K562 (cell line): ENCODE data around the gene RNF187. TPM values are rescaled to one million over a fixed set of nuclear protein-coding genes. Genes with fewer than 3 reads are reported as not detected.

Experiments
- ATAC-seq: fragments of 200-7000 bp; cut with Tn5 transposase; 3 replicates; pipeline ENCODE4 v1.9.1; 2020; ENCODE audit warnings: moderate library complexity
- BruUV-seq: library from RNA; stranded (reverse); fragments of 400-500 nt; replicated peaks from 2 replicates; lab custom pipeline; 2021; lab: Mats Ljungman, UMichigan
- CTCF ChIA-PET: fragments of 300-600 bp; formaldehyde crosslinking; extraction: SDS; loops from one replicate; lab custom pipeline; 2021; ENCODE audit warnings: low intra/inter-chr PET ratio; lab: Yijun Ruan, JAX
- POLR2A ChIA-PET: fragments of 300-600, 350-650 bp; sonication (Branson Sonifier 250); formaldehyde crosslinking; extraction: SDS; loops from one replicate; lab custom pipeline; 2021; ENCODE audit warnings: antibody characterized with exemption, inconsistent platforms; lab: Yijun Ruan, JAX
- DNase-seq, 4 experiments: peaks; one replicate each; pipeline versions ENCODE4 v3.0.0 to v3.0.0-alpha.2; 2011 to 2018; ENCODE audit warnings: low spot score in 3 of 4, mixed read lengths in 3 of 4; ENCODE audit errors: extremely low read depth in 1 of 4
- FAIRE-seq: peaks from 2 replicates; lab custom pipeline; 2011; peaks lifted over from hg19 to GRCh38; lab: Jason Lieb, UNC
- H2AFZ ChIP-seq: 2 replicates; pipeline ENCODE4 v1.6.0; 2011; ENCODE audit warnings: low read depth, low read length, control low read depth, inconsistent platforms
- H3K27ac ChIP-seq: fragments of 200-600 bp; 3 replicates; pipeline ENCODE4 v1.8.0; 2011; ENCODE audit warnings: low read depth, mild to moderate bottlenecking, control low read depth, inconsistent platforms, low read length, moderate library complexity, mixed read lengths; ENCODE audit errors: extremely low read depth
- H3K27me3 ChIP-seq, 2 experiments: fragments of 300-600 bp in 1 of 2; 2 replicates in 1 of 2; 3 replicates in 1 of 2; pipeline versions ENCODE4 v1.6.0 to v1.8.0; 2011; ENCODE audit warnings: inconsistent platforms in 2 of 2, low read length in 2 of 2, mild to moderate bottlenecking in 1 of 2, mixed read lengths in 1 of 2, moderate library complexity in 1 of 2; ENCODE audit not compliant: control insufficient read depth in 2 of 2, insufficient read depth in 2 of 2
- H3K36me3 ChIP-seq: fragments of 300-600 bp; 3 replicates; pipeline ENCODE4 v1.8.0; 2011; ENCODE audit warnings: mild to moderate bottlenecking, low read length, inconsistent platforms; ENCODE audit not compliant: control insufficient read depth, insufficient read depth
- H3K4me1 ChIP-seq, 2 experiments: fragments of 200-600 bp in 1 of 2; replicated peaks in 1 of 2; 2 replicates in 1 of 2; 3 replicates in 1 of 2; pipeline versions ENCODE4 v1.5.1 to v1.8.0; 2011; ENCODE audit warnings: inconsistent platforms in 2 of 2, low read length in 2 of 2, mild to moderate bottlenecking in 1 of 2, mixed read lengths in 1 of 2, moderate library complexity in 1 of 2; ENCODE audit not compliant: control insufficient read depth in 2 of 2, insufficient read depth in 2 of 2
- H3K4me2 ChIP-seq: 2 replicates; pipeline ENCODE4 v1.6.1; 2011; ENCODE audit warnings: low read length, control low read depth, inconsistent platforms, mixed read lengths; ENCODE audit not compliant: insufficient read depth
- H3K4me3 ChIP-seq: fragments of 200-600 bp; sonication (generic), shearing (Covaris generic); 2 replicates; pipeline ENCODE4 v1.5.1; 2016; ENCODE audit warnings: control low read depth, inconsistent platforms
- H3K79me2 ChIP-seq: fragments of 200-600 bp; 3 replicates; pipeline ENCODE4 v1.8.0; 2011; ENCODE audit warnings: low read length, inconsistent platforms; ENCODE audit not compliant: control insufficient read depth, insufficient read depth
- H3K9ac ChIP-seq, 2 experiments: 2 replicates each; pipeline versions ENCODE4 v1.6.0 to v1.6.1; 2011; ENCODE audit warnings: low read depth in 2 of 2, low read length in 2 of 2, control low read depth in 1 of 2, inconsistent platforms in 1 of 2, mild to moderate bottlenecking in 1 of 2, mixed read lengths in 1 of 2; ENCODE audit not compliant: insufficient read depth in 1 of 2
- H3K9me1 ChIP-seq: one replicate; pipeline ENCODE4 v1.6.0; 2011; ENCODE audit warnings: inconsistent platforms, mild to moderate bottlenecking, low read length, moderate library complexity; ENCODE audit not compliant: control insufficient read depth, insufficient read depth
- H3K9me3 ChIP-seq: replicated peaks from 2 replicates; pipeline ENCODE4 v1.5.1; 2011; ENCODE audit warnings: low read depth, low read length, inconsistent platforms; ENCODE audit not compliant: control insufficient read depth, insufficient read depth
- H4K20me1 ChIP-seq: replicated peaks from 2 replicates; pipeline ENCODE4 v1.6.1; 2011; ENCODE audit warnings: low read length, inconsistent platforms, mixed read lengths; ENCODE audit not compliant: control insufficient read depth, insufficient read depth
- CBFA2T3 ChIP-seq: fragments of 450-650 bp; IDR thresholded peaks from 2 replicates; pipeline ENCODE4 v1.6.1; 2017
- CHD1 ChIP-seq: fragments of 200-600 bp; sonication (generic); IDR thresholded peaks from one replicate; pipeline ENCODE4 v1.6.1; 2012; ENCODE audit warnings: mild to moderate bottlenecking, moderate library complexity, low read length, inconsistent platforms
- CTBP1 ChIP-seq: fragments of 450-650 bp; IDR thresholded peaks from 2 replicates; pipeline ENCODE4 v1.6.1; 2016; ENCODE audit warnings: borderline replicate concordance
- GATAD2A ChIP-seq: fragments of 450-650 bp; IDR thresholded peaks from 2 replicates; pipeline ENCODE4 v1.6.1; 2017
- HDAC1 ChIP-seq, 2 experiments: fragments of 450-650 bp; IDR thresholded peaks; 2 replicates each; pipeline ENCODE4 v1.6.1; 2016 to 2017; ENCODE audit warnings: inconsistent platforms in 1 of 2, mild to moderate bottlenecking in 1 of 2, moderate library complexity in 1 of 2
- HMG20A ChIP-seq: fragments of 450-650 bp; formaldehyde crosslinking; conservative IDR thresholded peaks from 2 replicates; pipeline ENCODE4 v1.4.0; 2020; ENCODE audit warnings: mild to moderate bottlenecking, mixed read lengths
- JUNB ChIP-seq: fragments of 450-650 bp; formaldehyde crosslinking; conservative IDR thresholded peaks from 2 replicates; pipeline ENCODE4 v1.4.0; 2020; ENCODE audit warnings: mild to moderate bottlenecking
- MCM2 ChIP-seq: fragments of 450-650 bp; IDR thresholded peaks from 2 replicates; pipeline ENCODE4 v1.6.1; 2017; ENCODE audit warnings: low read depth, mild to moderate bottlenecking
- NUFIP1 ChIP-seq: fragments of 450-650 bp; IDR thresholded peaks from 2 replicates; pipeline ENCODE4 v1.6.1; 2018; ENCODE audit not compliant: partially characterized antibody
- PHB ChIP-seq: fragments of 250-450 bp; sonication (Bioruptor Pico); IDR thresholded peaks from 2 replicates; pipeline ENCODE4 v1.5.0; 2021
- PHB2 ChIP-seq: fragments of 450-650 bp; IDR thresholded peaks from 2 replicates; pipeline ENCODE4 v1.6.1; 2017; ENCODE audit warnings: low read depth
- RCOR1 ChIP-seq, 2 experiments: IDR thresholded peaks; 2 replicates each; pipeline ENCODE4 v1.6.1; 2012; ENCODE audit warnings: low read depth in 2 of 2, low read length in 2 of 2, borderline replicate concordance in 1 of 2, improper control_type of control experiment in 1 of 2
- SOX6 ChIP-seq: fragments of 450-650 bp; IDR thresholded peaks from 2 replicates; pipeline ENCODE4 v1.6.1; 2014; ENCODE audit warnings: mild to moderate bottlenecking
- TAL1 ChIP-seq: fragments of 450-650 bp; IDR thresholded peaks from 2 replicates; pipeline ENCODE4 v1.6.1; 2016; ENCODE audit warnings: mild to moderate bottlenecking
- TRIM28 ChIP-seq: fragments of 450-650 bp; IDR thresholded peaks from 2 replicates; pipeline ENCODE4 v1.6.1; 2017
- ZC3H4 ChIP-seq: sonication (generic); formaldehyde crosslinking; IDR thresholded peaks from 2 replicates; pipeline ENCODE4 v1.9.0; 2021; ENCODE audit warnings: missing genetic modification reagents, borderline replicate concordance
- ZNF253 ChIP-seq: fragments of 250-450 bp; sonication (Bioruptor Pico); conservative IDR thresholded peaks from 2 replicates; pipeline ENCODE4 v1.6.1; 2021; ENCODE audit warnings: mild to moderate bottlenecking
- ZNF311 ChIP-seq: fragments of 250-450 bp; sonication (Bioruptor Pico); IDR thresholded peaks from 2 replicates; pipeline ENCODE4 v1.4.0; 2020; ENCODE audit warnings: mild to moderate bottlenecking, moderate library complexity
- ZNF785 ChIP-seq: fragments of 250-450 bp; sonication (Bioruptor Pico); IDR thresholded peaks from 2 replicates; pipeline ENCODE4 v1.4.0; 2020; ENCODE audit warnings: mild to moderate bottlenecking
- WGBS: fragments of 100-300 bp; shearing (Covaris generic); methylation state at CpG from one replicate; pipeline ENCODE4 v1.1.6; 2016; ENCODE audit warnings: low coverage, mixed read lengths; ENCODE audit not compliant: insufficient coverage; ENCODE audit errors: missing lambda C conversion rate; 5-methylcytosine and 5-hydroxymethylcytosine counted together
- in situ Hi-C: fragments of 300-500 bp; cut with MboI; formaldehyde crosslinking; loops from 4 replicates; pipeline ENCODE4 v1.15.0; 2018; ENCODE audit warnings: inconsistent platforms, mixed read lengths
- intact Hi-C: fragments of 100-400 bp; cut with micrococcal nuclease; formaldehyde crosslinking; loops from 2 replicates; pipeline ENCODE4 v1.14.2; 2022
- polyA plus RNA-seq, 8 experiments: library from polyadenylated mRNA; depleted of rRNA in 4 of 8; stranded (reverse) in 5 of 8; unstranded in 3 of 8; fragments of >200 nt; fragmentation: Nextera tagmentation in 2 of 8; fragmentation: Illumina TruSeq in 1 of 8; extraction: Ambion mirVana in 2 of 8; extraction: Trizol in 1 of 8; gene quantifications; 2 replicates each; pipeline versions ENCODE4 v1.2.1 to v1.2.3, GENCODE V29; 2011 to 2014; ENCODE audit warnings: inconsistent platforms in 1 of 8, missing spikeins in 1 of 8
- total RNA-seq, 7 experiments: library from RNA; depleted of rRNA in 6 of 7; stranded (reverse); fragments of >200 nt in 6 of 7; fragmentation: Illumina TruSeq in 2 of 7; extraction: Trizol in 2 of 7; gene quantifications; 2 replicates each; pipeline versions ENCODE4 v1.2.1 to v1.2.3, GENCODE V29; 2011 to 2021; ENCODE audit warnings: low replicate concordance in 1 of 7
- TF ChIP-seq, protein P1 (sequence below): fragments of 450-650 bp; IDR thresholded peaks from 2 replicates; pipeline ENCODE4 v1.6.1; 2016
- TF ChIP-seq, protein P2 (sequence below): sonication (generic); formaldehyde crosslinking; IDR thresholded peaks from 2 replicates; pipeline ENCODE4 v1.8.0; 2022; ENCODE audit warnings: missing genetic modification reagents, mild to moderate bottlenecking, borderline replicate concordance
- TF ChIP-seq, protein P3 (sequence below): fragments of 250-450 bp; sonication (Bioruptor Pico); IDR thresholded peaks from 2 replicates; pipeline ENCODE4 v1.4.0; 2020; ENCODE audit warnings: mild to moderate bottlenecking, moderate library complexity, borderline replicate concordance

Gene RNF187
- total and polyA plus RNA-seq, 9 of the 15 experiments (the other 6 are each of a cell fraction or from before 2014, with no cell fraction given) = 2.3 to 119 (median 41.9) TPM

DNA sequence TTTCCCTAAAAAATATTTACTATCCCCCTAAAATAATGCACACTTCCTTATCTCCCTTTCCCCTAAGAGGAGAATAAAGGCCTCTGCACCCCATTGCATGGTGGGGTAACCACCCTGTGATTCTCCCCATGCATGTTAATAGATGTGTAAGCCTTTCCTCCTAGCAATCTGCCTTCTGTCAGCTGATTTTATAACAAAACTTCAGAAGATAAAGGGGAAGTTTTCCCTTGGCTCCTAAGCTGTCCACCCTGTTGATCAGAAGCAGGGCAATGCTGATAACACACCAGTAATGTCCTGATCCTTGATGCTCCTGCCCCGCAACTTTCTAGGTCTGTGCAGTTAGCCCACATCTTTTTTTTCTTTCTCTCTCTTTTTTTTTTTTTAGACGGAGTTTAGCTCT lies 11.4 kb upstream of the RNF187 start:
- POLR2A ChIA-PET = interaction anchor here (0.7 to 2.2 kb wide), 5 partner anchors 8 to 26 kb away, joined by 3 to 14 read pairs (median 4); a partner anchor contains a TSS
- FAIRE-seq = no peak
- H3K9ac ChIP-seq = no peak overlapping the region
- TF ChIP-seq PHB2 = no peak
- peak; percentile 49; the same call in 1 of the 2 replicates for TF ChIP-seq CTBP1
- no peak for TF ChIP-seq ZNF311 (CRISPR knock-in tag)
- no peak for TF ChIP-seq ZC3H4
- TF ChIP-seq RCOR1 (IDR thresholded peaks at IDR 0.05; ENCODE audit: borderline replicate concordance in 1 of 2, low read depth in 2 of 2, low read length in 2 of 2) = peak in 1 of 2 experiments; percentile 28; a peak in 1 of 4 replicates
- TF ChIP-seq ZNF253 (CRISPR knock-in tag) = no peak
- peak; percentile 32; the same call in 1 of the 2 replicates for TF ChIP-seq SOX6
- no peak for TF ChIP-seq JUNB
- TF ChIP-seq NUFIP1 = no peak
- 0 out of 2 replicates have a peak, but pooled peaks have one; percentile 3 for TF ChIP-seq CBFA2T3
- TF ChIP-seq, protein P1, sequence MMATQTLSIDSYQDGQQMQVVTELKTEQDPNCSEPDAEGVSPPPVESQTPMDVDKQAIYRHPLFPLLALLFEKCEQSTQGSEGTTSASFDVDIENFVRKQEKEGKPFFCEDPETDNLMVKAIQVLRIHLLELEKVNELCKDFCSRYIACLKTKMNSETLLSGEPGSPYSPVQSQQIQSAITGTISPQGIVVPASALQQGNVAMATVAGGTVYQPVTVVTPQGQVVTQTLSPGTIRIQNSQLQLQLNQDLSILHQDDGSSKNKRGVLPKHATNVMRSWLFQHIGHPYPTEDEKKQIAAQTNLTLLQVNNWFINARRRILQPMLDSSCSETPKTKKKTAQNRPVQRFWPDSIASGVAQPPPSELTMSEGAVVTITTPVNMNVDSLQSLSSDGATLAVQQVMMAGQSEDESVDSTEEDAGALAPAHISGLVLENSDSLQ = peak; percentile 18; the same call in 1 of the 2 replicates
- no peak for TF ChIP-seq HMG20A (CRISPR knock-in tag)
- 0 out of 2 replicates have a peak, but pooled peaks have one; percentile 19 for TF ChIP-seq TRIM28
- TF ChIP-seq CHD1 = no peak
- TF ChIP-seq, protein P2, sequence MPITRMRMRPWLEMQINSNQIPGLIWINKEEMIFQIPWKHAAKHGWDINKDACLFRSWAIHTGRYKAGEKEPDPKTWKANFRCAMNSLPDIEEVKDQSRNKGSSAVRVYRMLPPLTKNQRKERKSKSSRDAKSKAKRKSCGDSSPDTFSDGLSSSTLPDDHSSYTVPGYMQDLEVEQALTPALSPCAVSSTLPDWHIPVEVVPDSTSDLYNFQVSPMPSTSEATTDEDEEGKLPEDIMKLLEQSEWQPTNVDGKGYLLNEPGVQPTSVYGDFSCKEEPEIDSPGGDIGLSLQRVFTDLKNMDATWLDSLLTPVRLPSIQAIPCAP (CRISPR knock-in tag) = no peak
- TF ChIP-seq ZNF785 = no peak
- TF ChIP-seq PHB (CRISPR knock-in tag) = no peak
- TF ChIP-seq HDAC1 (IDR thresholded peaks at IDR 0.05) = 0 out of 4 replicates have a peak, but pooled peaks of 1 of the 2 experiments have one; percentile 22
- TF ChIP-seq GATAD2A = no peak
- 0 out of 2 replicates have a peak, but pooled peaks have one; percentile 9 for TF ChIP-seq TAL1
- TF ChIP-seq, protein P3, sequence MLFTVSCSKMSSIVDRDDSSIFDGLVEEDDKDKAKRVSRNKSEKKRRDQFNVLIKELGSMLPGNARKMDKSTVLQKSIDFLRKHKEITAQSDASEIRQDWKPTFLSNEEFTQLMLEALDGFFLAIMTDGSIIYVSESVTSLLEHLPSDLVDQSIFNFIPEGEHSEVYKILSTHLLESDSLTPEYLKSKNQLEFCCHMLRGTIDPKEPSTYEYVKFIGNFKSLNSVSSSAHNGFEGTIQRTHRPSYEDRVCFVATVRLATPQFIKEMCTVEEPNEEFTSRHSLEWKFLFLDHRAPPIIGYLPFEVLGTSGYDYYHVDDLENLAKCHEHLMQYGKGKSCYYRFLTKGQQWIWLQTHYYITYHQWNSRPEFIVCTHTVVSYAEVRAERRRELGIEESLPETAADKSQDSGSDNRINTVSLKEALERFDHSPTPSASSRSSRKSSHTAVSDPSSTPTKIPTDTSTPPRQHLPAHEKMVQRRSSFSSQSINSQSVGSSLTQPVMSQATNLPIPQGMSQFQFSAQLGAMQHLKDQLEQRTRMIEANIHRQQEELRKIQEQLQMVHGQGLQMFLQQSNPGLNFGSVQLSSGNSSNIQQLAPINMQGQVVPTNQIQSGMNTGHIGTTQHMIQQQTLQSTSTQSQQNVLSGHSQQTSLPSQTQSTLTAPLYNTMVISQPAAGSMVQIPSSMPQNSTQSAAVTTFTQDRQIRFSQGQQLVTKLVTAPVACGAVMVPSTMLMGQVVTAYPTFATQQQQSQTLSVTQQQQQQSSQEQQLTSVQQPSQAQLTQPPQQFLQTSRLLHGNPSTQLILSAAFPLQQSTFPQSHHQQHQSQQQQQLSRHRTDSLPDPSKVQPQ (CRISPR knock-in tag) = no peak
- no peak for TF ChIP-seq MCM2

More for the DNA sequence above, 11.4 kb upstream of the RNF187 start:
- no peaks in the 10 kb centered on the region for H3K9me1 ChIP-seq
- H3K9me3 ChIP-seq = no peaks in the 10 kb centered on the region
- BruUV-seq = no TSS peak
- H2AFZ ChIP-seq = peak overlapping the region; percentile 56; the same call in 1 of the 2 replicates
- CTCF ChIA-PET = no interaction called here
- H3K27me3 ChIP-seq = no peaks in the 10 kb centered on the region
- intact Hi-C loops = no loop called here
- H3K4me2 ChIP-seq = no peak overlapping the region
- no peak overlapping the region for H3K27ac ChIP-seq
- ATAC-seq (no peak), DNase-seq (no peak)
- H3K79me2 ChIP-seq = no peaks in the 10 kb centered on the region
- peaks cover 16 to 48% of the 10 kb centered on the region in 2 experiments for H3K4me1 ChIP-seq
- in situ Hi-C loops = no loop called here
- no peaks in the 10 kb centered on the region for H3K36me3 ChIP-seq
- 33% methylated on average over 1 of the region's 2 CpGs for WGBS
- no peak overlapping the region for H3K4me3 ChIP-seq
- no peaks in the 10 kb centered on the region for H4K20me1 ChIP-seq
